Activated CD4-positive, CD25-positive, alpha-beta regulatory T cell treated with anti-CD3 and anti-CD28 coated beads, Interleukin-2, amount 50 U/mL, for 16 hours (primary cell): ENCODE results near the gene NDUFA3.

ENCODE experiments used
- DNase-seq: peaks from one replicate; pipeline ENCODE4 v3.0.0-alpha.2; 2020; ENCODE audit warnings: low read depth, low spot score

The NDUFA3 gene

GRCh38 chr19:54137699-54138488, 35.2 kb downstream of the NDUFA3 start, which contains the start of gene CNOT3:
Gene CNOT3 (plus strand): TSS chr19:54137762. CDS start chr19:54142979, 5,217 bp downstream.
- no peak for DNase-seq

GRCh38 chr19:54138489-54139256, 36.0 kb downstream of the NDUFA3 start:
- DNase-seq = no peak

- DNase-seq = no peak
Observed at GRCh38 chr19:54141356-54141755, 38.7 kb downstream of the NDUFA3 start.

- DNase-seq = no peak
Observed at GRCh38 chr19:54142166-54142780, 39.6 kb downstream of the NDUFA3 start.

GRCh38 chr19:54145541-54146158, 43.0 kb downstream of the NDUFA3 start:
- DNase-seq = no peak

- DNase-seq = no peak
Observed at GRCh38 chr19:54147676-54148075, 45.0 kb downstream of the NDUFA3 start.

GRCh38 chr19:54148158-54148557, 45.5 kb downstream of the NDUFA3 start:
- DNase-seq = no peak

- DNase-seq = no peak
Observed at GRCh38 chr19:54149021-54149812, 46.6 kb downstream of the NDUFA3 start.

GRCh38 chr19:54151362-54152035, 48.8 kb downstream of the NDUFA3 start:
- no peak for DNase-seq

- DNase-seq = no peak
Observed at GRCh38 chr19:54152267-54152666, 49.6 kb downstream of the NDUFA3 start.

- no peak for DNase-seq
Observed at GRCh38 chr19:54152878-54153524, 50.3 kb downstream of the NDUFA3 start.

GRCh38 chr19:54153731-54154326, 51.2 kb downstream of the NDUFA3 start:
- DNase-seq = no peak

- no peak for DNase-seq
Observed at GRCh38 chr19:54154603-54155345, 52.1 kb downstream of the NDUFA3 start.

GRCh38 chr19:54155694-54156093, 53.0 kb downstream of the NDUFA3 start:
- DNase-seq = no peak

GRCh38 chr19:54156490-54156889, 53.8 kb downstream of the NDUFA3 start:
- no peak for DNase-seq

GRCh38 chr19:54156953-54157352, 54.3 kb downstream of the NDUFA3 start:
- no peak for DNase-seq
